Chondrocyte (in vitro differentiated cells): ENCODE data around the gene DACT2. TPM values are rescaled to one million over a fixed set of nuclear protein-coding genes. Genes with fewer than 3 reads are reported as not detected.

ENCODE experiments used
- DNase-seq: peaks from one replicate; pipeline ENCODE4 v3.0.0; 2021; ENCODE audit warnings: mixed read lengths, low spot score
- H3K27ac Mint-ChIP-seq: one replicate; pipeline ENCODE4 v1.8.0; 2021; ENCODE audit warnings: mild to moderate bottlenecking, moderate library complexity, mixed read lengths; ENCODE audit not compliant: unreplicated experiment
- H3K27me3 Mint-ChIP-seq: 2 replicates; pipeline ENCODE4 v1.8.0; 2021; ENCODE audit warnings: low read depth, mixed read lengths
- H3K36me3 Mint-ChIP-seq: 2 replicates; pipeline ENCODE4 v1.8.0; 2021; ENCODE audit warnings: low read depth, mixed read lengths
- H3K4me1 Mint-ChIP-seq: 2 replicates; pipeline ENCODE4 v1.8.0; 2021; ENCODE audit warnings: low read depth, mild to moderate bottlenecking, mixed read lengths
- H3K4me3 Mint-ChIP-seq: one replicate; pipeline ENCODE4 v1.8.0; 2021; ENCODE audit warnings: mild to moderate bottlenecking, moderate library complexity, mixed read lengths; ENCODE audit not compliant: unreplicated experiment
- H3K9me3 Mint-ChIP-seq: 2 replicates; pipeline ENCODE4 v1.8.0; 2021; ENCODE audit warnings: low read depth, mixed read lengths
- total RNA-seq: library from RNA; stranded (reverse); gene quantifications from 3 replicates; pipeline ENCODE4 v1.2.1, GENCODE V29; 2021
- TF ChIP-seq, protein P1 (sequence below): fragments of 200-600 bp; sonication (generic); IDR thresholded peaks from 2 replicates; pipeline ENCODE4 v1.5.0; 2021; ENCODE audit warnings: antibody characterized with exemption, mild to moderate bottlenecking, moderate library complexity

The DACT2 gene
- total RNA-seq, 1 donor from 2014 or later, result 4.6 TPM

DNA sequence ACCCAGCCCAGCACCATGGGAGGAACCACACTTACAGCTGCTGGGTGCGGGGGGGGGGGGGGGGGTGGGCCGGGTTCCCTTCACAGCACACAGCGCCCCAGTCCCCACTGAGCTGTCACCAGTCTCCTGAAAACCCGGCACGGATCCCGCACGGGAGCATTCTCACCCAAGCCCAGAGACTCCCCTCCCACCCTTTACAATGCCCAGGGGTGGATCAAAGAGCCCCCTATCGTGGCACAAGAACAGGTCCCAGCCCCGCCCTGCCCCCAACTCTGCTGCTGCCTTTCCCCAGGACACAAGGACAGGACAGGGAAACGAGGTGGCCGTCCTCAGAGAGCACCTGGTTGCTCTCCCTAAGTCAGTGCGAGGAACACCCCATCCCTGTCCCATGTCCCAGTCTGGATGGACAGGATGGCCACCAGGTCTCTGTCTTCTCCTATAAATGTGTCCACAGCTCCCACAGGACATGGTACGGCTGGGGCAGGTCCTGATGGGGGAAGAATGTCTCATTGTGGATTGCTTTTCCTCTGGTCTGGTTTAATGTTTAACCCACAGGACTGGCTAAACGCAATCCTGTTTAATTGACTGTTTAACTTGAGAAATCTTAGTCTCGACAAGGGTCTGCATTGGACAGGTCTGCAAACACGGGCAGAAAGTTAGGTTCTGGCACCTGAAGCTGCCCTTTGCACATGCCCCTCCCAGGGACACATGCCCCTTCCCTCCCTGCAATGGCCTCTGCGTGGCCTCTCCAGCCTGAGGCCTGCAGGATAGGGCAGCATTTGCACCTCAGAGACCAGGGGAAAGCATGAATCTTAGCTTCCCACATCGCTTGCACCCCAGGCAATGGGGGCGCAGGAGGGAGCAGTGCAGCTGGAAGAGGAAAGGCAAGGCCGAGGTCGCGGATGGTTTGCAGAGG lies 45.3 kb downstream of the DACT2 start:
- no peak for DNase-seq
- H3K36me3 Mint-ChIP-seq, result no peaks in the 10 kb centered on the region
- no peaks in the 10 kb centered on the region for H3K9me3 Mint-ChIP-seq
- H3K27ac Mint-ChIP-seq, result no peak overlapping the region
- TF ChIP-seq, protein P1, sequence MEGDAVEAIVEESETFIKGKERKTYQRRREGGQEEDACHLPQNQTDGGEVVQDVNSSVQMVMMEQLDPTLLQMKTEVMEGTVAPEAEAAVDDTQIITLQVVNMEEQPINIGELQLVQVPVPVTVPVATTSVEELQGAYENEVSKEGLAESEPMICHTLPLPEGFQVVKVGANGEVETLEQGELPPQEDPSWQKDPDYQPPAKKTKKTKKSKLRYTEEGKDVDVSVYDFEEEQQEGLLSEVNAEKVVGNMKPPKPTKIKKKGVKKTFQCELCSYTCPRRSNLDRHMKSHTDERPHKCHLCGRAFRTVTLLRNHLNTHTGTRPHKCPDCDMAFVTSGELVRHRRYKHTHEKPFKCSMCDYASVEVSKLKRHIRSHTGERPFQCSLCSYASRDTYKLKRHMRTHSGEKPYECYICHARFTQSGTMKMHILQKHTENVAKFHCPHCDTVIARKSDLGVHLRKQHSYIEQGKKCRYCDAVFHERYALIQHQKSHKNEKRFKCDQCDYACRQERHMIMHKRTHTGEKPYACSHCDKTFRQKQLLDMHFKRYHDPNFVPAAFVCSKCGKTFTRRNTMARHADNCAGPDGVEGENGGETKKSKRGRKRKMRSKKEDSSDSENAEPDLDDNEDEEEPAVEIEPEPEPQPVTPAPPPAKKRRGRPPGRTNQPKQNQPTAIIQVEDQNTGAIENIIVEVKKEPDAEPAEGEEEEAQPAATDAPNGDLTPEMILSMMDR, result no peak
- H3K4me3 Mint-ChIP-seq, result no peak overlapping the region
- peaks cover 5% of the 10 kb centered on the region for H3K4me1 Mint-ChIP-seq
- peaks cover 33% of the 10 kb centered on the region for H3K27me3 Mint-ChIP-seq

DNA sequence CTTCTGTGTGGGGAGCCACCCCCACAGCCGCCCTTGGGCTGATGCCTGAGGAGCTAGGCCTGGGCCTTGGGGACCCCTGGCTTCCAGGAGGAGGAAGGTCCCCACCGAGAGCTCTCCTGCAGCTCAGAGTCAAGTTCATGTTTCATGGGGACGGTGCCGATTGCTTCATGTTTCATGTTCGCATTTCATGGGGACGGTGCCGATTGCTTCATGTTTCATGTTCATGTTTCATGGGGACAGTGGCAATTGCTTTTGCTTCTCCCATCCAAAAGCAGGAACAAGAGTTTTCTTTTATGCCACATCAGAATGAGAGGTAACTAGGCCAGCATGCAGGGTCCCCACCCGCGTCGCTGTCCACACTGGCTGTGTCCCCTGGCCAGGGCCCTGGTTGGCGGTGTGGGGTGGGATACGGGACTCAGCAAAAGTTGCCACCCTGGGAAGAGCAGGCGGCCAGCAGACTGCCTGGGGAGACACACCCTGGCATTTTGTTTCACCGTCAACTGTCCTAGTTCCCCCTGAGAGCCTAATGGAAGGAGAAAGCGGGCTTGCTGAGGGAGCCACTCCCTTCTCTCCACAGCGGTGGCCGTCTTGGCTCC lies 46.0 kb downstream of the DACT2 start:
- TF ChIP-seq, protein P1, result no peak
- no peaks in the 10 kb centered on the region for H3K9me3 Mint-ChIP-seq

DNA sequence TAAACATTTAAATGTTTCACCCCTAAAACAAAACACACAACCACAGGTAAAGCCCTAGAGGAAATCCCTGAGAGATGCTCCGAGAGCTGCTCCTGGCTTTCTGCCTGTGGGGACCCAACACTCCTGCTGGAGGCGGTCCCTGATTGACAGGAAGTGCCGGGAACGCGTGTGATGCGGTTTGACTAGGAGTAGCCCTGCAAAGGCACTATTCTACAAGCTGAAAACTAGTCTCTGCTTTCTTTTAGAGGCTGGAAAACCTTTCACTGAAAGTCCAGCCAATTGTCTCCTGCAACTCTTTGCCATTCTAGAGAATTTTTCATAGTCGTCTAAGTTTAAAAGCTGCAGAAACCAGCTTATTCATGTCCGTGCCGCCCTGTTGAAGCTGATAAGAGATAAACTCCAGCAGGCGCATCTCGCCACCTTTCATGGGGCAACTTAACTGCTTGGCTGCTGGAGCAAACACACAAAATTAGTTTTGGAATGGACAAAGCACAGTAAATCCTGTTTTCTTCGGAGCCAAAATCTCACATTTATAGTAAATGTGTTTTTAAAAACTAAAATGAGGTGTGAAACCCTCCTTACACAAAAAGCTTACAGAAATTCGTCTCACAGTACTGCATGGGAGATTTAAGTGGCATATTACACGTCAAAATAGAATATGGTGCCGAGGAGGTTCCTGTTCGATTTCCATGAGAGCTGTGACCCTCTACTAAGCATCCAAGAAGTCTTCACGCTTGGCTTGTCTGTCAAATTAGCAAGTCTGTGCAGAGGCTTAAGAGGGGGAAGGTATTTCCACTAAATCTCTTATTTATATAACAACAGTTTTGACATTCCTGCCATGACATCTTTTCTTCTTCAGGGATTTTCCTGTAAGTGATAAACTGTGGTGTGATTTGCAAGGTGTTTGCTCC lies 46.9 kb downstream of the DACT2 start:
- peaks cover 23% of the 10 kb centered on the region for H3K27me3 Mint-ChIP-seq
- no peak overlapping the region for H3K4me3 Mint-ChIP-seq
- no peaks in the 10 kb centered on the region for H3K9me3 Mint-ChIP-seq
- peaks cover 5% of the 10 kb centered on the region for H3K4me1 Mint-ChIP-seq
- no peaks in the 10 kb centered on the region for H3K36me3 Mint-ChIP-seq
- DNase-seq, result no peak
- no peak overlapping the region for H3K27ac Mint-ChIP-seq
- TF ChIP-seq, protein P1, result no peak

More for the DNA sequence above, 46.0 kb downstream of the DACT2 start:
- no peak for DNase-seq
- H3K36me3 Mint-ChIP-seq, result no peaks in the 10 kb centered on the region
- H3K27me3 Mint-ChIP-seq, result peaks cover 28% of the 10 kb centered on the region
- no peak overlapping the region for H3K4me3 Mint-ChIP-seq
- H3K4me1 Mint-ChIP-seq, result peaks cover 5% of the 10 kb centered on the region
- no peak overlapping the region for H3K27ac Mint-ChIP-seq

DNA sequence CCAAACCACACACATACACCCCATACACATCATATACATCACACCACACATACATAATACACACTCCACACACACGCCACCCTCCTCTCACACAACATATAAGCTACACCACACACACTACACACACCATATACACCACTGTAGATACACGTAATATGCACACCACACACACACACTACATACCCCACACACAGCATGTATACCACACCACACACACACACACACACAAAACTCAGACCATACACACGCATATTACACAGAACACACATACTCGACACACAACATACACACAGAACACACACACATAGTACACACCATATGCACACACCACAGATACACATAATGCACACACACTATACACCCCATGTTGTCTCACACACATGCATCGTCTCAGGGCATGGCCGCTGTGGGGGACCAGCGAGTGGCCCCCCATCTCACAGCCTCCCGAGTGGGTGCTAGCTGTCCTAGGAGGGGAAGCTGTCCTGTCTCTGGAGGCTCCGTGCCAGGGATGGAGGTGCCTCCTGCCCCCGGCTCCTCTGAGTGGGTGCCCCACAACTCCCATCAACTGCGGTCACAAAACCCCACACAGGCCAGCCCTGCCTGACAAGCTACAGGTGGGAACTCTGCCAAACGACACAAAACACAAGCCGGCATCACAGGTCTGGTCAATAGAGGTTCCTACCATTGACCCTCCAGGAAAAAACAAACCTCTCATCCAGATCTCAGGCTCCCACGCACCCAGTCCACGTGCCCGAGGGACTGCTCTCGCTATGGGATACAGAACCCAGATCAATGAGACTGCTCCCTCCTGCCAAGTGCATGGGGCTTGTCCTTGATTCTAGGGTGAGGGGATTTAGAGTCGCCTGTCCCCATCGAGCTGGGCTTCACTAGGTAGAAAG lies 49.1 kb downstream of the DACT2 start:
- no peak for DNase-seq
- H3K4me1 Mint-ChIP-seq, result peaks cover 5% of the 10 kb centered on the region
- H3K27me3 Mint-ChIP-seq, result peaks cover 25% of the 10 kb centered on the region
- no peaks in the 10 kb centered on the region for H3K9me3 Mint-ChIP-seq
- H3K4me3 Mint-ChIP-seq, result no peak overlapping the region
- H3K36me3 Mint-ChIP-seq, result no peaks in the 10 kb centered on the region
- no peak overlapping the region for H3K27ac Mint-ChIP-seq
- TF ChIP-seq, protein P1, result no peak
